H1 (cell line): ENCODE measurements around the gene ELMO1. TPM values are rescaled to one million over a fixed set of nuclear protein-coding genes. Genes with fewer than 3 reads are reported as not detected.

Experiments
- CTCF ChIA-PET: fragments of 300-600 bp; sonication (Branson Sonifier 250); formaldehyde crosslinking; loops from one replicate; lab custom pipeline; 2021; ENCODE audit not compliant: partially characterized antibody; lab: Charles Lee
- POLR2A ChIA-PET: fragments of 300-600 bp; sonication (Branson Sonifier 250); formaldehyde crosslinking; loops from one replicate; lab custom pipeline; 2021; ENCODE audit warnings: inconsistent platforms; ENCODE audit not compliant: partially characterized antibody; lab: Charles Lee
- DNase-seq, 2 experiments: peaks; one replicate each; pipeline versions ENCODE4 v3.0.0 to v3.0.0-alpha.2; 2010 to 2022; ENCODE audit warnings: low spot score in 2 of 2, low read depth in 1 of 2, mixed read lengths in 1 of 2
- FAIRE-seq: peaks from 2 replicates; lab custom pipeline; 2011; peaks lifted over from hg19 to GRCh38; lab: Jason Lieb, UNC
- H2AFZ ChIP-seq: 2 replicates; pipeline ENCODE4 v1.8.1; 2012; ENCODE audit warnings: low read length, inconsistent platforms
- H2AK5ac ChIP-seq: 2 replicates; pipeline ENCODE4 v1.6.1; 2013; ENCODE audit warnings: low read depth, low read length
- H2BK120ac ChIP-seq: replicated peaks from 2 replicates; pipeline ENCODE3; 2013; ENCODE audit warnings: low read depth, low read length, inconsistent platforms
- H2BK12ac ChIP-seq: 2 replicates; pipeline ENCODE4 v1.6.1; 2013; ENCODE audit warnings: low read depth, low read length
- H2BK15ac ChIP-seq: 2 replicates; pipeline ENCODE4 v1.6.1; 2013; ENCODE audit warnings: low read length
- H2BK20ac ChIP-seq: 2 replicates; pipeline ENCODE4 v1.6.1; 2013; ENCODE audit warnings: low read length
- H2BK5ac ChIP-seq: 2 replicates; pipeline ENCODE4 v1.6.1; 2013; ENCODE audit warnings: low read depth, low read length
- H3K14ac ChIP-seq: 2 replicates; pipeline ENCODE4 v1.6.1; 2013; ENCODE audit warnings: inconsistent platforms; ENCODE audit not compliant: insufficient read length
- H3K18ac ChIP-seq: 2 replicates; pipeline ENCODE4 v1.6.1; 2013; ENCODE audit warnings: low read length; ENCODE audit errors: extremely low read depth
- H3K23ac ChIP-seq: 2 replicates; pipeline ENCODE4 v1.6.1; 2013; ENCODE audit warnings: inconsistent platforms; ENCODE audit not compliant: insufficient read length
- H3K23me2 ChIP-seq: 2 replicates; pipeline ENCODE4 v1.6.1; 2013; ENCODE audit warnings: low read depth, low read length
- H3K27ac ChIP-seq: 2 replicates; pipeline ENCODE4 v1.6.1; 2011; ENCODE audit warnings: low read depth, low read length, inconsistent platforms
- H3K27me3 ChIP-seq, 4 experiments: replicated peaks in 1 of 4; 1 replicate in 1 of 4; 2 replicates in 3 of 4; pipeline versions ENCODE4 v1.6.1 to v1.8.1; 2011 to 2013; ENCODE audit warnings: low read length in 3 of 4, mild to moderate bottlenecking in 3 of 4, inconsistent platforms in 2 of 4, mixed read lengths in 2 of 4, moderate library complexity in 1 of 4; ENCODE audit not compliant: control insufficient read depth in 3 of 4, insufficient read depth in 3 of 4; ENCODE audit errors: extremely low read depth in 1 of 4
- H3K36me3 ChIP-seq, 4 experiments: 2 replicates each; pipeline versions ENCODE4 v1.6.1 to v1.8.1; 2011 to 2013; ENCODE audit warnings: mild to moderate bottlenecking in 4 of 4, low read length in 3 of 4, moderate library complexity in 2 of 4, control low read depth in 1 of 4, inconsistent platforms in 1 of 4; ENCODE audit not compliant: insufficient read depth in 4 of 4, control insufficient read depth in 2 of 4
- H3K4ac ChIP-seq: replicated peaks from 2 replicates; pipeline ENCODE3; 2013; ENCODE audit warnings: low read length, low read depth, mixed read lengths, inconsistent platforms; ENCODE audit not compliant: insufficient read length
- H3K4me1 ChIP-seq, 4 experiments: replicated peaks in 1 of 4; 1 replicate in 1 of 4; 2 replicates in 3 of 4; pipeline versions ENCODE4 v1.6.1 to v1.8.1; 2011 to 2013; ENCODE audit warnings: low read length in 3 of 4, inconsistent platforms in 2 of 4, mixed read lengths in 1 of 4; ENCODE audit not compliant: insufficient read depth in 4 of 4, control insufficient read depth in 3 of 4
- H3K4me2 ChIP-seq, 2 experiments: 2 replicates each; pipeline versions ENCODE4 v1.6.1 to v1.8.1; 2011 to 2013; ENCODE audit warnings: low read depth in 2 of 2, low read length in 2 of 2, control low read depth in 1 of 2, inconsistent platforms in 1 of 2, mild to moderate bottlenecking in 1 of 2; ENCODE audit not compliant: insufficient read depth in 1 of 2
- H3K4me3 ChIP-seq, 4 experiments: fragments of 200-600, 300-600 bp in 1 of 4; sonication (generic), shearing (Covaris generic), sonication (Bioruptor Twin) in 1 of 4; 2 replicates each; pipeline versions ENCODE4 v1.5.1 to v1.8.1; 2011 to 2016; ENCODE audit warnings: low read length in 4 of 4, low read depth in 3 of 4, control low read depth in 2 of 4, inconsistent platforms in 2 of 4, mild to moderate bottlenecking in 2 of 4, mixed read lengths in 1 of 4, moderate library complexity in 1 of 4; ENCODE audit not compliant: insufficient read depth in 2 of 4; ENCODE audit errors: extremely low read depth in 1 of 4
- H3K56ac ChIP-seq: replicated peaks from 2 replicates; pipeline ENCODE3; 2013; ENCODE audit warnings: low read depth, mild to moderate bottlenecking, mixed read lengths, low read length, inconsistent platforms; ENCODE audit not compliant: insufficient read length
- H3K79me1 ChIP-seq: 2 replicates; pipeline ENCODE4 v1.6.1; 2013; ENCODE audit warnings: low read depth, low read length, control low read depth
- H3K79me2 ChIP-seq, 2 experiments: 2 replicates each; pipeline versions ENCODE4 v1.6.1 to v1.8.1; 2012 to 2013; ENCODE audit warnings: low read length in 2 of 2, mild to moderate bottlenecking in 2 of 2, inconsistent platforms in 1 of 2; ENCODE audit not compliant: insufficient read depth in 2 of 2, control insufficient read depth in 1 of 2
- H3K9ac ChIP-seq, 4 experiments: replicated peaks in 1 of 4; 1 replicate in 1 of 4; 2 replicates in 3 of 4; pipeline versions ENCODE4 v1.6.1 to v1.8.1; 2011 to 2013; ENCODE audit warnings: low read depth in 3 of 4, low read length in 3 of 4, control low read depth in 2 of 4, mild to moderate bottlenecking in 2 of 4, moderate library complexity in 2 of 4, inconsistent platforms in 1 of 4; ENCODE audit errors: extremely low read depth in 1 of 4
- H3K9me3 ChIP-seq, 2 experiments: 2 replicates each; pipeline versions ENCODE4 v1.6.1 to v1.8.1; 2012 to 2013; ENCODE audit warnings: mild to moderate bottlenecking in 2 of 2, moderate library complexity in 2 of 2, control low read depth in 1 of 2, inconsistent platforms in 1 of 2, low read depth in 1 of 2, low read length in 1 of 2, mixed read lengths in 1 of 2; ENCODE audit not compliant: insufficient read depth in 2 of 2
- H4K20me1 ChIP-seq, 2 experiments: replicated peaks in 1 of 2; 2 replicates each; pipeline versions ENCODE3 to v1.8.1; 2011 to 2013; ENCODE audit warnings: inconsistent platforms in 2 of 2, low read length in 2 of 2, mild to moderate bottlenecking in 1 of 2; ENCODE audit not compliant: insufficient read depth in 2 of 2, control insufficient read depth in 1 of 2
- H4K5ac ChIP-seq: 2 replicates; pipeline ENCODE4 v1.6.1; 2013; ENCODE audit warnings: low read length, low read depth, mixed read lengths, inconsistent platforms; ENCODE audit not compliant: insufficient read length
- H4K8ac ChIP-seq: 2 replicates; pipeline ENCODE4 v1.8.0; 2013; ENCODE audit warnings: mild to moderate bottlenecking, moderate library complexity, low read length, inconsistent platforms; ENCODE audit not compliant: insufficient read depth; ENCODE audit errors: extremely low read depth
- H4K91ac ChIP-seq: replicated peaks from 2 replicates; pipeline ENCODE3; 2013; ENCODE audit warnings: low read length, mixed read lengths, inconsistent platforms; ENCODE audit not compliant: insufficient read length
- CBX5 ChIP-seq: fragments of 300-800, 300-1000 bp; sonication (generic); IDR thresholded peaks from 2 replicates; pipeline ENCODE4 v1.7.1; 2016; ENCODE audit warnings: antibody characterized with exemption, low read length, low read depth
- CTBP2 ChIP-seq: IDR thresholded peaks from 2 replicates; pipeline ENCODE4 v1.7.0; 2011; ENCODE audit warnings: borderline replicate concordance, mild to moderate bottlenecking, moderate library complexity, mixed read lengths, low read length; ENCODE audit not compliant: insufficient read depth, insufficient read length
- EP300 ChIP-seq, 2 experiments: IDR thresholded peaks; 1 replicate in 1 of 2; 2 replicates in 1 of 2; pipeline ENCODE4 v1.6.1; 2011 to 2012; ENCODE audit warnings: low read depth in 2 of 2, low read length in 2 of 2, mild to moderate bottlenecking in 2 of 2, borderline replicate concordance in 1 of 2, inconsistent platforms in 1 of 2, moderate library complexity in 1 of 2
- GABPA ChIP-seq: IDR thresholded peaks from 2 replicates; pipeline ENCODE4 v1.6.1; 2011; ENCODE audit warnings: mild to moderate bottlenecking, low read length, moderate library complexity, borderline replicate concordance; ENCODE audit not compliant: insufficient read depth
- GTF2F1 ChIP-seq: IDR thresholded peaks from 2 replicates; pipeline ENCODE4 v1.6.1; 2012; ENCODE audit warnings: low read depth, low read length, improper control_type of control experiment, borderline replicate concordance
- JUND ChIP-seq: IDR thresholded peaks from 2 replicates; pipeline ENCODE4 v1.6.1; 2011; ENCODE audit warnings: mild to moderate bottlenecking, improper control_type of control experiment, low read length
- NANOG ChIP-seq: IDR thresholded peaks from 2 replicates; pipeline ENCODE4 v1.6.1; 2011; ENCODE audit warnings: low read length, low read depth, mild to moderate bottlenecking, inconsistent platforms; ENCODE audit not compliant: insufficient read depth, poor library complexity, severe bottlenecking
- POLR2A ChIP-seq, 2 experiments: IDR thresholded peaks; 1 replicate in 1 of 2; 2 replicates in 1 of 2; pipeline ENCODE4 v1.6.1; 2011; ENCODE audit warnings: low read depth in 2 of 2, low read length in 2 of 2, mild to moderate bottlenecking in 2 of 2; ENCODE audit errors: control extremely low read depth in 1 of 2
- POU5F1 ChIP-seq: IDR thresholded peaks from 2 replicates; pipeline ENCODE4 v1.6.1; 2011; ENCODE audit warnings: low read depth, mild to moderate bottlenecking, low read length, moderate library complexity
- RFX5 ChIP-seq: IDR thresholded peaks from 2 replicates; pipeline ENCODE4 v1.6.1; 2011; ENCODE audit warnings: low read depth, low read length, improper control_type of control experiment, borderline replicate concordance
- RNF2 ChIP-seq: fragments of 200-900, 300-1000 bp; sonication (generic); IDR thresholded peaks from 2 replicates; pipeline ENCODE4 v1.7.1; 2016; ENCODE audit warnings: borderline replicate concordance, low read depth, mild to moderate bottlenecking, antibody characterized with exemption, low read length; ENCODE audit not compliant: poor library complexity, severe bottlenecking; ENCODE audit errors: missing control alignments
- SRF ChIP-seq: IDR thresholded peaks from 2 replicates; pipeline ENCODE4 v1.6.1; 2011; ENCODE audit warnings: mild to moderate bottlenecking, low read depth, low read length, moderate library complexity
- TAF7 ChIP-seq: optimal IDR thresholded peaks from 2 replicates; pipeline ENCODE3; 2011; ENCODE audit warnings: low read depth, mild to moderate bottlenecking, inconsistent platforms, low read length, moderate library complexity, borderline replicate concordance
- YY1 ChIP-seq: IDR thresholded peaks from 2 replicates; pipeline ENCODE4 v1.6.1; 2011; ENCODE audit warnings: low read depth, mild to moderate bottlenecking, low read length
- polyA plus RNA-seq, 7 experiments: library from polyadenylated mRNA; depleted of rRNA in 3 of 7; stranded (reverse) in 5 of 7; unstranded in 2 of 7; fragments of >200 nt in 5 of 7; fragments of 200-250 nt in 2 of 7; gene quantifications; 1 replicate in 5 of 7; 2 replicates in 1 of 7; 4 replicates in 1 of 7; pipeline versions ENCODE4 v1.2.1 to v1.2.3, GENCODE V29; 2011 to 2013; ENCODE audit warnings: missing spikeins in 2 of 7, mixed read lengths in 2 of 7
- total RNA-seq: library from RNA; stranded (reverse); fragmentation: NEBNext Ultra II Directional; extraction: Animal tissue kit (Norgen Biotek cat#: 25700); gene quantifications from 2 replicates; pipeline ENCODE4 v1.2.1, GENCODE V29; 2021

Gene ELMO1
- total and polyA plus RNA-seq, 2 of the 8 experiments (the other 6 are each of a cell fraction or from before 2014, with no cell fraction given) = 18.4 to 21.0 TPM

DNA sequence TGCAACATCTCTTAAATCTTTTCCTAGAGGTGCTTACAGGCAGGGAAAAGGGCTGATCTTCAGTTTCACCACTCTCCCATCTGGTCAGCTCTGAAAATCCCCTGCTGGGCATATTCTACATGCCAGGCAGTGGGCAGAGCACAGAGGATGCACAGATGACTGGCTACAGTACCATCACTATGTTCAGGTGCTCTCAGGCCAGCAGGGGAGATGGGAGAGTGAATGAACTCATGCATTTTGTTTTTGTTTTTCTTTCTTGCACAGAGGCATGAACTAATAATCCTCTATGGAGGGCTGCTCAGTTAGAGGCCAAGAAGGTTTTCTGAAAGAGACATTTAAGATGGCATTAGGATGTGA, 19.3 kb downstream of the ELMO1 start:
- Histone ChIP-seq H4K8ac (no peak overlapping the region), H3K79me2 (peaks cover 0 to 11% of the 10 kb centered on the region in 2 experiments; a peak in 1 of 4 replicates), H3K23ac (no peak overlapping the region), H4K20me1 (no peaks in the 10 kb centered on the region), H2AFZ (no peak overlapping the region), H3K36me3 (no peaks in the 10 kb centered on the region; a peak in 1 of 8 replicates), H3K27me3 (no peaks in the 10 kb centered on the region), H2AK5ac (no peak overlapping the region), H4K5ac (no peak overlapping the region), H3K27ac (peak overlapping the region; percentile 15; the same call in 1 of the 2 replicates), H3K4ac (no peak overlapping the region), H3K14ac (no peak overlapping the region), H3K9ac (no peak overlapping the region), H3K9me3 (no peaks in the 10 kb centered on the region), H3K23me2 (no peaks in the 10 kb centered on the region), H3K4me2 (no peak overlapping the region), H3K79me1 (no peaks in the 10 kb centered on the region), H3K18ac (no peak overlapping the region), H2BK5ac (no peak overlapping the region), H2BK20ac (no peak overlapping the region), H3K4me1 (no peaks in the 10 kb centered on the region; a peak in 3 of 7 replicates), H3K4me3 (no peak overlapping the region), H2BK120ac (no peak overlapping the region), H4K91ac (no peak overlapping the region), H2BK15ac (no peak overlapping the region), H2BK12ac (no peak overlapping the region), H3K56ac (no peak overlapping the region)
- ChIA-PET POLR2A (interaction anchor here (0.7 kb wide), 1 partner anchor 9 kb away, joined by 3 read pairs; no protein-coding TSS in a partner anchor), CTCF (interaction anchor here (1.0 to 1.4 kb wide), 2 partner anchors 66 to 77 kb away, joined by 3 to 6 read pairs; no protein-coding TSS in a partner anchor)
- DNase-seq (no peak), FAIRE-seq (no peak)
- no peak for TF ChIP-seq POU5F1
- no peak for TF ChIP-seq YY1
- no peak for TF ChIP-seq TAF7
- no peak for TF ChIP-seq RFX5
- no peak for TF ChIP-seq CBX5
- TF ChIP-seq EP300 (IDR thresholded peaks at IDR 0.05; ENCODE audit: borderline replicate concordance in 1 of 2, low read depth in 2 of 2, low read length in 2 of 2) = no peak
- no peak for TF ChIP-seq GTF2F1
- no peak for TF ChIP-seq POLR2A (IDR thresholded peaks at IDR 0.05; ENCODE audit: control extremely low read depth in 1 of 2, low read depth in 2 of 2, low read length in 2 of 2)
- TF ChIP-seq SRF = no peak
- no peak for TF ChIP-seq RNF2
- no peak for TF ChIP-seq GABPA
- TF ChIP-seq JUND = no peak
- TF ChIP-seq CTBP2 = no peak
- no peak for TF ChIP-seq NANOG
